ENCODE data around the gene VPS13C.

The VPS13C gene

DNA sequence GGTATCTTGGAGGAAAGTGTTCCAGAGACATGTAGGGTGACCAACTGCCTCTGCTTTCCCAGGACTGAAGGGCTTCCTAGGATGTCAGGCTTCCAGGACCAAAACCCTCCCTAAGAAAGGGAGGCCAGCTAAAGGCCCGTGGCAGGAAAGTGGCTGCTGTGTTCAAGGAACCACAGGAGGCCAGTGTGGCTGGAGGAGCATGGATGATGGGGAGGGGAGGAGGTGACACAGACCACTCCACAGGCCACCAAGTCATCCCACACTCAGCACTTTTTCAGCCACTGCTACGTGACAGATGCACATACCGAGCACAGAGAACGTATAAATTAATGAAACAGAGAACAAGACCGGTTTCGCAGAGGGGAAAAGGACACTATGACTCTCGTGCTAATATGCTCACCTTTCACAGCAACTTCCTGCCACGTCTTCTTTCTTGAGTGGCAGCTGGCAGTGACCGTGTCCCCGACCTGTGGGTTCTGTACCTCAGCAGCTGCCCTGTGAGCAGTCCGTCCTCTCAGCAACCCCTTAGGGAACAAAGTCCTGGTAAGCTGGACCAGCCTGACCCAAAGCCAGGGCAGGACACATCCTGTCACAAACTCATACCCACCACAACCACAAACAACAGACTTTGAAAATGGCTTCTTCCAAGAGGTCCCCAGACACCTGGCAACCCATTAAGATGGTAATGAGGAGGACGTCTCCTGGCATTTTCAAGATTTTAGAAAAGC lies 244.7 kb downstream of the VPS13C start:
- no peak for DNase-seq

DNA sequence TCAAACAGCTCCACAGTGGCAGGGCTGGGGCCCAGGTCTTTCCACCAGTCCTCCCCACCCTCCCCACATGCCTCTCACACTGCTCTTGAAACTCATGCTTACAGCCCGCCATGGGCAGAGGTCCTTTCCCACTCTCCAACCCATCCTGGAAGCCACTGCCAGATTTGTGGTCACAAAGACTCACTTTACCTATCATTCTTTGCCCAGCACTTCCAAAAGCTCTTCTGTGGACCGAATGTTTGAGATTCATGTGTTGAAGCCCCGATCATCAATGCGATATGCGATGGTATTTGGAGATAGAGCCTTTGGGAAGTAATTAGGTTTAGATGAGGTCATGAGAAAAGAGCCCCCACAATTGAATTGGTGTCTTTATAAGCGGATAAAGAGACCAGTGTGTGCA lies 247.8 kb downstream of the VPS13C start:
- no peak for DNase-seq

DNA sequence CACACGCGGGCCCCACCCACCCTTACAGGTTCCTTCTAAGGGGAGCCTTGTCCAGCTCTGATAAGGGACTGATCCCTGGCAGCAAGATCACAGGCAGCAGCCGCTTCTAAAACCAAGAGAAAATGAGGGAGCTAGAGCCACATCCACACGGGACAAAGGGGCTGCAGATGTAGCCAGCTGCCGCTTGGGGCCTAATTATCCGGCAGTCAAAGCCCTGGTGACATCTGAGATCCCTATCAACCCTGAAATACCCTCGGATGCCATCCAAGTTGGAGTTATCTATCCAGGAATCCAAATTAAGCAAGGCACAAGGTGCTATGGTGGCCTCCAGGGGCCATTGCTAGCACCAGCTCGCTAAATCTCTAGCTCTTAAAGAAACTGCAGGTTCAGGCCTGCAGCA lies 248.3 kb downstream of the VPS13C start:
- DNase-seq: no peak

DNA sequence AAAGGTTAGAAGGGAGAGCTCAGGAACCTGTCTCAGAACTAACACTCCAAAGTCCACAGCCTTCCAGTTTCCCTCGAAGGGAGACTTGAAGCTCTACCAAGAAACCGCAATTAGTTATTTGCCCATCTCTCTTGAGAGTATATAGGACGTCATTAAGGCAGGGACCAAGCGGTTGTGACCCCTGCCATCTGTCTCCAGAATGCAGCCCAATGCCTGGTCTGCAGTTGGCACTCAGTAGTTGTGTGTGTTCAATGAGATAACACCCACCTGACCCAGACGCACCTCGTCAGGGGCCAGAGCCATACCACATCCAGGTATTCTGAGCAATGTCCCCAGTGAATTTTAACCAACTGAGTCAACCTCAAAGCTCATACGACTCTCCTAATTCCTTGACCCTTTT lies 251.0 kb downstream of the VPS13C start:
- no peak for DNase-seq

DNA sequence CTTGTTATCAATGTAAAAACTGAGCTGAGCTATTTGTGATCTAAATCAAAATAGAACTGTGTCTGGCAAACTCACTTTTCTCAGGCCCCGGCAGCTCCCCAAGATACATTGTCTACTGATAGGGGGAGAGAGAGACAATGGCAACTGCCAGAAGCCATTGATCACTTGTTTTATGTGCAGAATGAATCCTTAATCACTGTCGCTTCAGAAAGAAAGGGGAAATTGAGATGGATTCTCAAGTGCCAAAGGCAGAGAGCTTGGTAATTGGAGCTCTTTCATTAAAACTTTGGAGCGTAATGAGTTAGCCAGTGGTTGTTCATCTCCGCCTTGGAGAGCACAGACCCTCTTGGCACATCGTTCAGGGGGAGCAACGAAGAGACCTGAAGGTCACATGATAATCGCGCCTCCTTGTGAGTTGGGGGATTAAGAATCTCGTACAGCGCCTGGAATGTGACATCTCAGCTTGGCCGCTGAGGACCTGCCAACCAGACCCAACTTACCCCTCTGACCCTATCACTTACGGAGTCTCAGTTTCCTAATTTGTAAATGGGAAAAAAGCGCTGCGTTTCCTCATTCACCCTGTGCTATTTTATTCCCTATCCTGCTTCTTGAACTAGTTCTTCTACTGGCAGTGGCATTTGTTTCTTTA lies 252.8 kb downstream of the VPS13C start:
- no peak for DNase-seq

Data from stimulated activated CD4-positive, alpha-beta T cell treated with anti-CD3 and anti-CD28 coated beads, Interleukin-4, amount 100 ng/mL, for 1 hour (primary cell).